Measurements from ENCODE around the gene KY.
"Not testable (repeated sequence)": the region's sequence is repeated elsewhere in the genome, so short reads cannot be mapped to it uniquely, and the experiment has no call there.

KY gene

DNA sequence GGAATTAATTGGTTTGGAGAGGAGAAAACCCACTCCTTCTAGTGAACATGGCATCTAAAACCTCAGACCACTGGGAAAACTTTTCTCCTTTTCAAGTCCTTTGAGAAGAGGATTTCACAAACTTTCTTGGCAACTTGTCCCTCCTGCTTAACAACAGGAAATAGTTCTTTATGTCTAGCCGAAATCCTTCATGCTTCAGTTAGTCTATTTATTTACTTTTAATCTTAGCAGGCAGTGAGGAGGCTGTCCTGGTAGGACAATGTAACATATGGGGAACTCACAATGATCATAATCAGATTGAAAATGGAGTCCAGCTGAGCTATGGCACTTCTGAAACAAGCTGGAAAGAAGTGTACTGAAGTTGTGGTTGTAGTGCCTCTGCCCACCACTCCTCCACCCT lies 50.6 kb downstream of the KY start:
- peak; percentile 24 for DNase-seq (ENCODE audit: low read depth)
- H3K4me3 ChIP-seq (ENCODE audit: low read length): no peak overlapping the region
- TF ChIP-seq, protein P1, sequence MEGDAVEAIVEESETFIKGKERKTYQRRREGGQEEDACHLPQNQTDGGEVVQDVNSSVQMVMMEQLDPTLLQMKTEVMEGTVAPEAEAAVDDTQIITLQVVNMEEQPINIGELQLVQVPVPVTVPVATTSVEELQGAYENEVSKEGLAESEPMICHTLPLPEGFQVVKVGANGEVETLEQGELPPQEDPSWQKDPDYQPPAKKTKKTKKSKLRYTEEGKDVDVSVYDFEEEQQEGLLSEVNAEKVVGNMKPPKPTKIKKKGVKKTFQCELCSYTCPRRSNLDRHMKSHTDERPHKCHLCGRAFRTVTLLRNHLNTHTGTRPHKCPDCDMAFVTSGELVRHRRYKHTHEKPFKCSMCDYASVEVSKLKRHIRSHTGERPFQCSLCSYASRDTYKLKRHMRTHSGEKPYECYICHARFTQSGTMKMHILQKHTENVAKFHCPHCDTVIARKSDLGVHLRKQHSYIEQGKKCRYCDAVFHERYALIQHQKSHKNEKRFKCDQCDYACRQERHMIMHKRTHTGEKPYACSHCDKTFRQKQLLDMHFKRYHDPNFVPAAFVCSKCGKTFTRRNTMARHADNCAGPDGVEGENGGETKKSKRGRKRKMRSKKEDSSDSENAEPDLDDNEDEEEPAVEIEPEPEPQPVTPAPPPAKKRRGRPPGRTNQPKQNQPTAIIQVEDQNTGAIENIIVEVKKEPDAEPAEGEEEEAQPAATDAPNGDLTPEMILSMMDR (IDR thresholded peaks at IDR 0.05; ENCODE audit: insufficient read depth, low read depth, low read length, missing control alignments): no peak

DNA sequence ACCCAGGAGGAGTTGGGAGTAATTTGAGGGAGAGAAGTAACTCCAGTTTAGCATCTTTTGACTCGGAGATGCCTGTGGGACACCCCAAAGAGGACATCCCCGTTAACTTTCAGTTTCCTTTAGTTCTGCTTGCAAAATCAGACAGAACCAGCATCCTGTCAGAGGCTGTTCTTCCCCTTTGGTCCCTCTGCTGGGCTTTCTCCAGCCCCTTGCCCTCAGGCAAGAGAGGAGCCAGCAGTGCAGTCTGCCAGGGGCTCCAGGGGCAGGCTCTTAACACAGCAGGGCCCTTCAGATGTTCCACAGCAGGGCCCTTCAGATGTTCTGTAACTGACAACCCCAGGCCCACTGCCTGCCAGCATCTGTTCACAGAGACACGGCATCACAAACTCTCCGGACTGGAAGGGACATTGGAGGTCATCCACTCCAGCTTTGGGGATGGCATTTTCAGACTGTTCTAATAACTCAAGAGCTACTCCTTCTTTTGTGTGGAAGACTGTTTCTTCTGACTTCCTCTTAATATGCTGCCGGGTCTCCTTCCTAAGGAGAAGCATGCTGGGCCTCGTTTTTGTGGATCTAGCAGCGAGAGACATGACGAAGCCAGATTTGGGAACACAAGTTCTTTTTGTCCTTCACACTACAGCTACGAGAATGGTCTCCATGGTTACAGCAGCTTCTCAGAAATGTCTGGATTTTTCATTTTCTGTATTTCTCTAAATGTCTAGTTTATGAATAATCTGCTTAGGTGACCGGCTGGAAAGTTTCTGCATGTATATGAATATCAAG lies 51.9 kb downstream of the KY start:
- no peak overlapping the region for H3K4me3 ChIP-seq (ENCODE audit: low read length)
- DNase-seq (ENCODE audit: low read depth): no peak
- TF ChIP-seq, protein P1 (IDR thresholded peaks at IDR 0.05; ENCODE audit: insufficient read depth, low read depth, low read length, missing control alignments): no peak

DNA sequence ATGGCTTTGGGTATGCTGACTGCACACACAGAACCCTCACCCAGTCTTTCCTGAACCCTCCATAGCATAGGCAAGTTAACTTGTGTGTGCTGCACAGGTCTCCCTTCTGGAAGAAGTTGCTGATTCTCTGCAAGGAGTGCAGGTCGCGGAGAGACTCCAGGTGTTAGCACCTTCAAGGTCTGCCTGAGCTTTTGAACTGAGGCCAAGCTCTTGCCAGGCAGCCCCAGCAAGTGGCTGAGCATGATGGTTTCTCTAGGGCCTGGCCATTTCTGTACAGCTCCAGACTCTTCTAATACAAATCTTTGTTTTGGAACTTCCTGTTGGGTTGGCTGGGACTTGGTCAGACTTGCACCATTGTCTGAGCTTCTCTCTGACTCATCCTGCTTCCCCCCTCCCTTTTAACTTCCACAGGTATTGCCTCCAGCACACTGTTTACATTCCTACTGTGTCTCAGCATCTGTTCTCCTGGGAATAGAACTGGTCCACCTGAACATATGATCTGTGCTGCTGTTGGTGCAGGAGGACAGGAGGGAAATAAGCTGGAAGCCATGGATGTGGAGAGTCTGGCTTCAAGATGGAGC lies 53.3 kb downstream of the KY start:
- DNase-seq (ENCODE audit: low read depth): peak; percentile 97
- H3K4me3 ChIP-seq (ENCODE audit: low read length): no peak overlapping the region
- TF ChIP-seq, protein P1 (IDR thresholded peaks at IDR 0.05; ENCODE audit: insufficient read depth, low read depth, low read length, missing control alignments): no peak

DNA sequence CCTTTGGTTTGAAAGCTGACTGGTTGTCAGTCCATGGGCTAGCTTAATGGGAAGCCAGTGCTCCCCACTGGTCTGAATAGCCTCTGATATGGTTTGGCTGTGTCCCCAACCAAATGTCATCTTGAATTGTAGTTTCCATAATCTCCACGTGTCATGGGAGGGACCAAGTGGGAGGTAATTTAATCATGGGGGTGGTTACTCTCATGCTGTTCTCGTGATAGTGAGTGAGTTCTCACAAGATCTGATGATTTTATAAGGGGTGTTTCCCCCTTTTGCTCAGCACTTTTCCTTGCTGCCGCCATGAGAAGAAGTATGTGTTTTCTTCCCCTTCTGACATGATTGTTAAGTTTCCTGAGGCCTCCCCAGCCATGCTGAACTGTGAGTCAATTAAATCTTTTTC lies 55.8 kb downstream of the KY start:
- not testable (repeated sequence) for DNase-seq (ENCODE audit: low read depth); H3K4me3 ChIP-seq (ENCODE audit: low read length)

DNA sequence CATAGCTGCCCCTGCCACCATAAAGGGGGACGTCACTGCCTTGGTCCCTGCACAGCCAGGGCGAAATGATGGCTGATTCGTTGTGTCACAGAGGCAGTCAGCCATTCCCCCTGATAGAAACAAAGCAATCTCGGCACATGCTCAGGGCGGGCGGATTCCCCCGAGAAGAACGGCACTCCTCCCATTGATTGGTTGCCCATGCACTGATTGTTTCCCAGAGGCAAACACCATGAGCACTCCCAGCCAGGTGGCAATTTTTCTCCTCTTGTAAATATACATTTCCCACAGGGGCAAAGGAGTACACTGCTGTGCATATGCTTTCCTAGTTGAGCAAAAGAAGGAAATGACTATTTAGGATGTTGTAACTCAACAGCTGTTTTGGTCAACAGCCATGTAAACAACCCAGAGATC lies 56.5 kb downstream of the KY start:
- no peak overlapping the region for H3K4me3 ChIP-seq (ENCODE audit: low read length)
- peak; percentile 18 for DNase-seq (ENCODE audit: low read depth)
- TF ChIP-seq, protein P1 (IDR thresholded peaks at IDR 0.05; ENCODE audit: insufficient read depth, low read depth, low read length, missing control alignments): no peak

DNA sequence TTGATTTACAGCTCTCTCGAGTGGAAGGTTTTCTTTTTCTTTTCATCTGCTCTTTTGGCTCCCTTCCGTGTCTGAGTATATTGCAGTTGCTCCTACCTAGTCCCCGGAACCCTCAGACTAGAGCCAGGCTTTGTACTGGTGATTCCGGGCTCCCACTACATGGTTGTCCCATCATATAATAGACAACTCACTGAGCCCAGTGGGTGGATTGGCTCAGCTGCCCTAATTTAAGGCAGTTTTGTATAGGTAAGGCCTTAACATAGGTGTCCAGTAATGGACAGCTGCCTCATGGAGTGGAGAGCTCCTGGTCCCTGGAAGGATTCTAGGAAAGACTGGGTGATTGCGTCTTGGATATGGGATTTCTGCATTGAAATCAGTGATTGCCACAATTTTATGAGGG lies 58.0 kb downstream of the KY start:
- no peak for DNase-seq (ENCODE audit: low read depth)
- TF ChIP-seq, protein P1 (IDR thresholded peaks at IDR 0.05; ENCODE audit: insufficient read depth, low read depth, low read length, missing control alignments): no peak
- H3K4me3 ChIP-seq (ENCODE audit: low read length): no peak overlapping the region

DNA sequence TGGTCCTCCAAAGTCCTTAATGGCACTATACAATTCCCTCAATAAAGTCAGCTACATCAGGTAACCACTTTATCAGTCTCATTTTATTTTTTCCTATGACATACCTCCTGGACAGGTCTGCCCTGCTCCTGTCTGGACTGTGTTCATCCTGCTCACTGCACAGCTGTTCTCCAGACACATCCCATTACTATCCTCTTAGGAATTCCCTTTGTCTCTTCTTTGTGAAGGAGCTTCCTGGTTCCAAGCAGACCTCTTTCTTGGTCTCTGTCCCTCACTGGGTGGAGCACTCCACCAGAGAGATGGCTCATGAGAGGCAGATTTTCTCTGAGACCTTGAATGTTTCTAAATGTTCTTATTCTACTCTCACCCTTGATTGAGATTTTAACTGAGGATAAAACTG lies 60.1 kb downstream of the KY start:
- peak; percentile 75 for DNase-seq (ENCODE audit: low read depth)
- TF ChIP-seq, protein P1 (IDR thresholded peaks at IDR 0.05; ENCODE audit: insufficient read depth, low read depth, low read length, missing control alignments): no peak
- no peak overlapping the region for H3K4me3 ChIP-seq (ENCODE audit: low read length)
